ENCODE measurements around the gene MTHFR.

- TF ChIP-seq CTCF (IDR thresholded peaks at IDR 0.05): no peak
- TF ChIP-seq POLR2AphosphoS5 (IDR thresholded peaks at IDR 0.05): no peak
Measured at GRCh38 chr1:11800756-11801433, 4.9 kb downstream of the MTHFR start.

Data from gastroesophageal sphincter (tissue), 3 donors.